ENCODE data around the gene SMOC2.

The SMOC2 gene

DNA sequence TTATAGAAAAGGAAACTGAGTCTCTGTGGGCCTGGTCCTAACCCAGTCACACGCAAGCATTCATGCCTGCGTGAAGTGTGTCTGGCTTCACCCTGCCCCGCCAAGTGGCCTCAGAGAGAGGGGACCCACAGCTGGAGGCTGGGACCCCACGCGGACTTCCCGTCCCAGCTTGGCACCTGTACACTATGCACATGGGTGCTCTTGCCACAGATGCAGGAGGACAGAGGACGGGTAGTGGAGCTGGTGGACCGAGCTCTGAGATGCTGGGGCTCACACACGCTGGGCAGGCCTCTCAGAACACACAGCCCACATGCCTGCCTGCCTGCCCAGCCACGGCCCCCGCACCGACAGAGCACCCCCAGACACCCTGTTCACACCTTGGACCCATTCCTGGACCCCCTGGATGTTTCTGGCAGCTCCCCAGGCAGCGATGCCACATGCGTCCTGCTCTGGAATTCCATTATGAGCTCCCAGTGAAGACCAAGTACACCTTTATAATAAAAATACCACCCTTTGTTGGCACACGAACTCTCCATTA, 24.9 kb upstream of the SMOC2 start:
- DNase-seq (ENCODE audit: low spot score) = no peak

DNA sequence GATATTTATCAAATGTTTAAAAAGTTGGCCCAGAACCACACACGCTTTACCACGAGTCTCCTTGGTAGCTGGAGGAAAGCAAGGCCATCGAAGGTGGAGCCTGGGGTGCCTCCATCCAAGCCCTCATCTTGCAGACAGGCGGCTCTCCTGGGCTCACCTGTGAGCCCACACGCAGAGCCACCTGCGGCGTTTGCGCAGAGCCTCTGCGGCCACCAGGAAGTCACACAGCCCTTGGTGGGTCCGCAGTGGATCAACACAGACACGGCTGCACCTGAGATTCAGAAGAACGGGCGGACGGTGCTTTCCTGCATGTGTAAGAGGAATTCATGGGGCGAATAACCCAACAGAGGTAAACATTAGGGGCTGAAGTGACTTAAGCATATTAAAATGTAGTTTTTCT, 24.5 kb upstream of the SMOC2 start:
- no peak for DNase-seq (ENCODE audit: low spot score)

DNA sequence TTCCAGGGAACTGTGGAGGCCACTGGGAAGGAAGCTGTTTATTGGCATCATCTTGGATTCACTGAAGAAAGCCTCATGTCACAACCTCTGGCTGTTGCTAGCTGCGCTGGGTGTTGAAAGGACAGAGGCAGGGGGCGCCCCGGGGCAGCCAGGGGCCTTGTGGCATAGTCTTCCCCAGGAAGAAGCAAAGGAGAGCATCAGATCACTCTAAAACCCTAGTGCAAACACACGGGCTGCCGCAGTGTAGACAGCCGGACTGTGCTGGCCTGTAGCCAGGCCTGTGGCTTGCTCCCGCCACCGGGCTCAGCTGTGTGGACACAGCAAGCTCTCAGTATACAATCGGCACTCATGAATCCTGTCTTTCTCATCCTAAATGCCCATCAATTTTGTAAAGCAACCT, 23.8 kb upstream of the SMOC2 start:
- no peak for DNase-seq (ENCODE audit: low spot score)

DNA sequence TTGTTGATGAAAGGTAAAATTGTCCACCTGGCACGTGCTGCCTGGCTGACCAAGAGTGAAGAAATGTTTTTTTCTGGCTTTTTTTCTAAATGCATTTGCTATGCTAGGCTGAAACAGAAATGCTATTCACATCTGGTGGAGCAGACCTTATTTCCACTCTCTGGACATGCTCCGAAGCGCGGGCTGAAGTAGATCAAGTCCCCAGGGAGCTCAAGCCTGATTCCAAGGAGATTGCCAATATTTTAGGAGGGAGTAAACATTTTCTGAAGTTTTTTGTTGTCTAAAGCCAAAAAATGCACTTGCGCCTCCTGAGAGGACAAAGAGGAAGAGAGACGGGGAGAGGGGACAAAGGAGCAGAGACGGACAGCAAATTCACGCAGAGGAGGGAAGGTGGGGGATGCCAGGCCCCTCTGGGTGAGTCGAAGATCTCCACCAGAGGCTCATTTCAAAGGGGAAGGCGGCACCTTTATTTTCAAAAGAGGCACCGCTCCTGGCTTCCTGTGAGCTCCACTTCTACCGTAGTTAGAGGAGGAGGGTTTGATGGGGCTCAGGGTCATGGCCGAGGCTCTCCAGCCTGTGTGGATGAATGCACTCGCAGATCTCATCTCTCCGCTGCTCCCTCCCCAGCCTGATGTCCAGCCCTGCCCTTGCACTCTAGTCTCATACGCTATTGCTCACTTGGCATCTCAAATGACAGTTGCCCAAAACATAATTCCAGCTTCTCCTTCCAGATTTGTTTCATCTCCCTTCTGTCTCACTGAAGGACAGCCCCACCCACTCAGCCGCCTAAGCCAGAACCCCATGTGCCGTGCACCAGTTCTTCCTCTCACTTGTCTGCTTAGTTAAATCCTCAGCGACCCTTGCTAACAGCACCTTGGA, 23.1 kb upstream of the SMOC2 start:
- no peak for DNase-seq (ENCODE audit: low spot score)

DNA sequence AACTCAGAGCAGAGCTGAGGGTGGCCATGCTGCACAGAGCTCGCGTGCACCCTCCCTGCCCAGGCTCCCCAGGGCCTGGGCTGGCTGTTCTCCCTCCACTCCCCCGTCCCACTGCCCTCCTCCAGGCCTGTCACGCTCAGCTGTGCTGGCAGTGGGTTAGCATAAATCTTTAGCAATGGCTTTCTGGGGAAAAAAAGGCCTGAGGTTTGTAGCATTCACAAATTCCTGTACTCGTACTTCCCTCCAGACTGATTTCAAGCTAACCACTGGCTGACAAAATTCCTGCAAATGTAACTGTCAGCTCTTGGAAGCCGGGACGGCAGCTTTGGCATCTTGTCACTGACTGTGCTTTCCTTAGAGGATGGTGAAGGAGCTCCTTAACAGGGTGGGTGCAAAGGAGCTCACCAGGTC, 22.3 kb upstream of the SMOC2 start:
- no peak for DNase-seq (ENCODE audit: low spot score)

DNA sequence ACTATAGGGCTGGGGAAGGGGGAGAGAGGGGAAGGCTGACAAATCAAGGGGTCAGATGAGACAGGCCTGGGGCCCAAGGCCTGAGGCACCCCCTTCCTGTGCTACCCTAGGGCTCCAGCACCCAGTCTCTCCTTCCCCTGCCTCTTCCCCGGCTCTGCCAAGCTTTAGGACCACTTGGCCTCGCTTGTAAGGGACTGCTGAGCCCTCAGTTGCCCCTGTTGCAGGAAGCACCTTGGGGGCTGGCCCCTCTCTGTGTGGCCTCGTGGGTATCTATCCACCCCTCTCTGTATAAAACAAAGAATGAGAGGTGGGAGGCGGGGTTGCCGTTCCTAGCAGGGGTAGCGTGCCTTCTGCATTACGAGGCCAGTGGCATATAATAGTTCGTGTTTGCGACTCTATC, 21.4 kb upstream of the SMOC2 start:
- DNase-seq (ENCODE audit: low spot score) = no peak

DNA sequence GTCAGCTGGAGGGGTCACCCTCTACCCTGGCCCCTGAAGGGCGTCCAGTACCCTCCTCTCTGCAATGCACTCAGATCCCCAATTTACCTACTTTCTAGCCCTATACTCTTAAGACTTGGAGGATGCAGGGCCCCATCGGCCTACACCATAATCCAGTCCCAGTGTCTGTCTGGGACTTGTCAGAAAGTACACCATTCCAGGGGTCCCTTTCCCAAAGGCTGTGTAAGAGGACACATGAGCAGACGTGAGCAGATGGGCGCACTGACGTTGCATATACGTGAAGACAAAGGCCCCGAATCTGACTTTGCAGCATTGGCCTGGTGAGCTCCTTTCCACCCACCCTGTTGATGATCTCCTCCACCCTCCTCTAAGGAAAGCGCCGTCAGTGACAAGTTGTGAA, 20.9 kb upstream of the SMOC2 start:
- no peak for DNase-seq (ENCODE audit: low spot score)

DNA sequence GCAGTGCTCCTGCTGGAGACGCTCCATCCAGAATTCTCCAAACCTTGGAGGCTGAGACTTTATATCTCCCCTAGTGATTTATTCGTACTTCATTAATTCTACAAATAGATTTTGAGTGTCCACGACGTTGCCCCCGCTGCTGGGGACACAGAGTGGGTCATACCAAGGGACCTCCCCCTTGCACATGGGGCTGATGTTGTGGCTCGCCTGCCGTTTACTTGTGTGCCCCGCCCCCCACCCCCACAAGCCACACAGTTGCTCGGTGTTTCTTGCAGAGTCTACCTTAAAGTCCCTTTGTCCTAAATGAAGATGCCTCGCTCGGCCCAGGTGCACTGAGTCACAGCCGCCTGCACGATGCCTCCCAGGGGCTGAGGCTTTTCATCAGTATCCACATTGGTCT, 20.3 kb upstream of the SMOC2 start:
- no peak for DNase-seq (ENCODE audit: low spot score)

DNA sequence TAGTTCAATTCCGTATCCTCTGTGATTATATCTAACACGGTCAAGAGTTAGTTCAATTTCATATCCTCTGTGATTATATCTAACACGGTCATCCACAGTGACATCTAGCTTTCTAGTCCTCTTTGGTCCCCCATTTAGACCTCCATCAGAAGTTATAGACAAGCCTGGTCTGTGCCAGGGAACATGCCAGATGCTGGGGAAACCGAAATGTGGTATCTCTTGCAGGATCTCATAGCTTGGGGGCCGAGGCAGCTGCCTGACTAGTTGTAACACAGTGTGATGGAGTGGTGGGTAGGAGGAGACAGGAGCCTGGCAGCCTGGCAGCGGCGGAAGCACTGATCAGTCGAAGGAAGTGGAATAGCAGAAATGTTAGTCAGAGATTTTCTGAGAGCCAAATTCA, 13.8 kb upstream of the SMOC2 start:
- DNase-seq (ENCODE audit: low spot score) = no peak

DNA sequence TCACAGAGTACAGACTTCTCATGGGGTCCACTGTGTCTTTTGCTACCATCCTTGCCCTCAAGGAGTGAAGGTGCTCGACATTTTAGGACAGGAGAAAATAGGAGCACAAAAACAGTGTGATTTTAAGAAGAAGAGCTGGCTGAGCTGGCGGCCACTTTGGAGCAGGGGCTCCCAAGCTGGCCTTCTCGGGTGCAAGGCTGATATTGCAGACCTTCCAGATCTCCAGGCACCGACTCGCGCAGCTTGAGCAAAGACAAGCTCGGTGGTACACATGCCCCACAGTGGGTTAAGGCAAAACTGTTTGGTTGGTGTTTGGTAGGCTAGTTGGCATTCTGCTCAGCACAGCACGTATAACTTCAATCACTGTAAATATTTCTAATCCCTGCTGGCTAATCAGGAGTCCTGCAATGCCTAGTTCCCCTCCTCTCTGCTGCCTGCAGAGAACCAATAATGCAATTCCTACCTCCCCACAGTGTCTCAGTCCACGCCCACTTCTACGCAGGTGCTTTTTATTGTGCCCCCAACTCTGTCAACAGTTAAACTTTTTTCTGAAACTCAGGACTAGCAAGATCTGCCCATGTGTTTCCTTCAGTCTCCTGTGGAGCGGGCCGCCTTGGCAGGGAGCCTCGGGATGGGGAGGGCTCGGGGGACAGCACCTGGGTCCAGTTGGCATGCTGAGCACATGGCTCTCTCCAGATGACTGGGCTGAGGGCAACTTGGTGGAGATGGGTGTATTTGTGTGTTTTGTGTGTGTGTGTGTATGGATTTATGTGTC, 12.7 kb upstream of the SMOC2 start:
- no peak for DNase-seq (ENCODE audit: low spot score)

DNA sequence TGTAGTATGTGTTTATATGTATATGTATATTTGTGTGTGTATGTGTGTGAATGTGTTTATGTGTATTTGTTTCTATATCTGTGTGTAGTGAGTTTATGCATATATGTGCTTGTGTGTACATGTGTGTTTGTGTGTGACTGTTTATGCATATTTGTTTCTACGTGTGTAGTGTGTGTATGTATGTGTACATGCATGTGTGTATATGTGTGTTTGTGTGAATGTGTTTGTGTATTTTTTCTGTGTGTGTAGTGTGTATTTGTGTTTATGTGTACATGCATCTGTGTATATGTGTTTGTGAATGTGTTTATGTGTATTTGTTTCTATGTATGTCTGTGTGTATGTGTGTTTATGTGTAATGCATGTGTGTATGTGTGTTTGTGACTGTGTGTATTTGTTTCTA, 12.1 kb upstream of the SMOC2 start:
- no peak for DNase-seq (ENCODE audit: low spot score)

DNA sequence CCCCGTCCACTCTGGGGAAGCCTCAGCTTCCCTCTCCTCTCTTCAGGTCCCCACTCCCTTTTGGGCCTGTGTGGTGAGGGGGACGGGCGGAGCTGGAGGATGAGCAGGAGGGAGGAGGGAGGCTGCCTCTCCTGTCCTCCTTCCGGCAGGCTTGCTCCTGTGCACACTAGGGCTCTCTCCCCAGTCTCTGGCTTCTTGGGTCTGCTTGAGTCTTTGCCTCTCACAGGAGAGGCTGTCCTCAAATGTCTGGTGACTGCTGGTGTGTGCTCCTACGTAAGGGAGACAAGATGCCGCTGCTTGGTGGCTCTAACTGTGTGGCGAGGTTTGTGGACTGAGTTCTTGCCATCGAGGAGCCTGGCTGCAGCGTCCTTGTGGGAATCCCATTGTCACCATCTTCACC, 8.8 kb upstream of the SMOC2 start:
- DNase-seq (ENCODE audit: low spot score) = no peak

DNA sequence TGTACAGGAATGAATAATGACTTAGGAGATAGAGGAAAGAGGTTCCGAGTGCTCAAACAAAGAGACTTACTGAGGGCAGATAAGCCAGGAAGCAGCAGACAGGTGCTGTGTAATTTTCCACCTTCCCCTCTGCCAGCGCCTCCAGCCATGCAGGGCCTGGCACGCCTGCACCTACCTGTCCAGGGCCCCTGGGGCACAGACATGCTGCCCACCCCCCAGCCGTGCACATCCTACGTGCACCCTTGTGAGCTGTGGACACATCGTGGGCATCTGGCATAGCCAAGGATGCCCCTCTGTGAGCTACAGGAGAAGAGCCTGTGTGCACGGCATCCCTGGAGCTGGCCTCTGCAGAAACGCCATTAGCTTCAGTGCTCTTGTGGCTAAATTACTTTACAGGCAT, 7.1 kb upstream of the SMOC2 start:
- no peak for DNase-seq (ENCODE audit: low spot score)

DNA sequence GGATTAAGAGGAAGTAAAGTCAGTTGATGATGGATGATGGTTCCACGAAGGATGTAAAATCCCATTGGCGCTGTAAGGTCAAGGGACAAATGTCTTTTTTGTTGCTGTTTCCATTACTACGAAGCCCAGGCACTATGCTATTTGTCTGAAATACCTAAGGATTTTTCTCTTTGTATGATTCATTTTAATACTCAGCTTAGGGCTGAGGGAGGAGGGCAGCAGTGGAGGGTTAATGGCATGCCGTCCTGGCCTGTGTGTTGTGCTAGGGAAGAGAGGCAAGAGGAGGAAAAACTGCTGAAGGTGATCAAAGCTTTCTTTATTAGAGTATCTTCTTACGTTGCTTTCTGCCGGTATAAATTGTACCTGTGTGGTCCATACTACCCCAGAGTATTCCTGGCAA, 6.5 kb upstream of the SMOC2 start:
- no peak for DNase-seq (ENCODE audit: low spot score)

DNA sequence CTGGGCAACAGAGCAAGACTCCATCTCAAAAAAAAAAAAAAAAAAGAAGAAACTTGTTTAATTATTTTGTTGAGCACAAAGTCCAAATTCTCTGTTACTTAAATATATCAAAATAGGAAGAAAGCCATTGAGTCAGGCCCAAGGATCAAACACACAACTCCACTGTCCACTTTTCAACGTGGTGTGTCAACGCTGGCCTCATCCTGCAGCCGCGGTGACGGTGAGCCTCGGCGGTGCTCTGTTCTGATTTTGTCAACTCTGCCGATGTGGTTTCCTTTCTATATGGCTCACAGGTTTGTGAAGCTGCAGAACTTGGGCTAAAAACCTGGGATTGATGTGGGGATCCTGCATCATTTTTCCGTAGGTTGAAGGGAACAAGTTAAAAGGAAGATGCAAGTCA, 3.2 kb upstream of the SMOC2 start:
- no peak for DNase-seq (ENCODE audit: low spot score)

DNA sequence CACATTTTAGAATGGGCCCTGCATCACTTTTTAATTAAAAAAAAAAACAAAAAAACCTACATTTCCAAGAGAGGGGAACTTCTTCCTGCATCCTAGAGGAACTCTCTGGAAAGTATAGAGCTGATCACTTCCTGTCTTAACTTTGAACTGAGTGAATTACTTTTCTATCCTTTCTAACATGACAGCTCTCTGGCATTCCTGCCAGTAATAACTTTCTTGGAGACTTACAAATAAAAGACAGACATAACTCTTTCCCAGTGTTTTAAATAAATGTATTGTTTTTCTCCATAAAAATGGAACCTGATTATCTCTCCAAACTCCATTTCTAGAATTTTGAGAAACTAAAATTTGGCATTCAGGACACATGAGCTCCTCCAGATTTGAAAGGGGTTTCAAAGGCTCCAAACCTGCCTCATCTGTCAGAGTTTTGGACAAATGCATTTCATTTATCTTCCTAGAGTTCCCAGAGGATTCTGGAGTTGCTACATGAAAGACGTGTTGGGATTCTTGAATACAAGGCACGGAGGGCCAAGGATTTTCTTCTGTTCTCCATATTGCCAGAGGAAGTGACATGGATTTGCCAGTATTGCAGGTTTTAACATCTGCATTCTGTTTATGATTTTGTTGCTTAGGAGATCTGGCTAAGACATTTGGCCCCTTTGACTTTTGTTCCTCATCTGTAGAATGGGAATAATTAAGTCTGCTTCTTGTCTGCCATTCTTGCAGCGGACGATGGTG, 2.0 kb upstream of the SMOC2 start:
- DNase-seq (ENCODE audit: low spot score) = no peak

DNA sequence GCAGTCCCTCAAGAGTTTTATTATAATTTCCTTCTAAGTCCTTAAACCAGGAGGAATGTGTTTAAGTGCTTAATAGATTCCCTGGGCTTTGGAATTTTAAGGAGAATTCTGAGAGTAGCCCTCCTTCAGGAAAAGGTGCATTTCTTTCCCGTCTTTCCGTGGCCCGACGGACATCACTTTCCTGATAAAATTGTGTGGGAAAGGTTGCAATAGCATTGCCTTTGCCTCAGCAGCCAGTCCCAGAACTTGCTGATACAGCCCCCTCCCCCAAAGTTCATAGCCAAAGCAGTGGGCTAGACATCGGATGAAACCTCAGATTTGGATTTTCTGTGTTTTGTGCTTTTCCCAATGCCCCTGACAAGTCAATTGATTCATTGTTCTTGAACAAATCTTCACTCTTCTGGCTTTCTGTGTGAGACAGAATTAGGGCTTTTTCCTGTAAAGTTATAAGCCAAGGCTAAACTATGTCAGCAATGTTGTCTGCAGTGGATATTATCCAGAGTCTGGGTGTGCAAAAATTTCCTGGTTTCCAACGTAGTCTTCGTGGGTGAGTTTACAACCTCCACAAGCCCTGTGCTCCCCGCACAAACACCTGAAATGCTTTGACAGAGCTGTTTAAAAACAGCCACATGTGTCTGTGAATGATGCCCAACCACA, 1.1 kb upstream of the SMOC2 start:
- DNase-seq (ENCODE audit: low spot score) = no peak

DNA sequence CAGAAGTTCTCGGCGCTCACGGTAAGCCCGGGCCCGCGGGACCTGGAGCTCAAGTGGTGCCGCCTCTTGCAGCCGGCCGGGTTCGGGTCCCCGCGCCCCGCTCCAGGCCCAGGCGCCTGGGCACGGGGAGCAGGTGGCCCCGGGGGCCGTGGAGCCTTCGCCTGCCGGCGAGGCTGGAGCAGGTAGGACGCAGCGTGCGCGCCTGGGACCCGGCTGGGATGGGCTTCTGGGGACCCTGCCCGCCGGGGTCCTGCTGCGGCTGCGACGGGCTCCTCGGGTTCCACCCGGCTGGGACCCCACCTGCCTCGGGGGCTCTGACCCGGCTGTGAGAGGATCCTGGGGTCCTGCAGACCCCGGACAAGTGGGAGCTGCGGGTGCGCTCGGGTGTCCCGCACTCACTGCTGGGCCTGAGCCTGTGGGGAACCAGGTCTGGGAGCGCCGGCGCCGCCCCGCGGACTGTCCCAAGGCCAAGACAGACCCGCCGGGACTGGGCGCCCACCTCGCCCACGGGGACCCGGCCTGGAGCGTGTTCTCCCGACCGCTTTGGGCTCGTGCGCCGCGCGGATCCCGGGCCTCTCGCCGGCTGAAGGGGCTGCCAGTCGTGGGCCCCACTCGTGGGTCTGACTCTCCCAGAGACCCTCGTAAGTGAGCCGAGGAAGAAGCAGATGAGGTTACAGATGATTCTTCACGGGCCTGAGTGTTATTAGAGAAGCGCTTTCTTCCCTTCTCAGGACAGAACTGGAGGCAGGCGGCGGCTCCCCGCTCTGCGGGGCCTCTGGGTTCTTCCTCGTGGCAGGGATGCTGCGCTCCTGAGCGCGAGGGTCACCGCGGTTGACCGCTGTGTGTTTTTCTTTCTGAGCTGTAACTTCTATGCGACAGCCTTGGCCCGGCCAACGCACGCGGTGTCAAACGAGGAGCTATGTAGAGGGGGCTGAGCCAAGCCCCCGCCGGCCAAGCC, 729 bp downstream of the SMOC2 start:
- DNase-seq (ENCODE audit: low spot score) = no peak

DNA sequence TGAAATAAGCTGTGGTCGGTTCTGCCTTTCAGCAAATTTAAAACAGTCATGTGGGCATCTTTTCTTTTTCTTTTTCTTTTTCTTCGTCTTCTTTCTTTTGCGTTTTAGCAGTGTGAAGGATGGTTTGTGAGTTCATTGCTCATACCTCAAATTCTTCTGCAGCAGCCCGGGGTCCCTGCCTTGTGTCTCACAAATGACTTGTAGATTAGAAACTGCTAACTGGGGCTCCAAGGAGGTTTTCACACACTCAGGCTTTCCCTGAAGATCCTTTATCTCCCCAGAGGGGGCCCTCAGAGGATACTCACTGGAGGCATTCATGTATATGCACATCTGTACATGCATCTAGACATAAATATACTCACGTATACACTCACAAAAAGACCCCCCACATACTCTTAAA, 1.7 kb downstream of the SMOC2 start:
- DNase-seq (ENCODE audit: low spot score) = no peak

DNA sequence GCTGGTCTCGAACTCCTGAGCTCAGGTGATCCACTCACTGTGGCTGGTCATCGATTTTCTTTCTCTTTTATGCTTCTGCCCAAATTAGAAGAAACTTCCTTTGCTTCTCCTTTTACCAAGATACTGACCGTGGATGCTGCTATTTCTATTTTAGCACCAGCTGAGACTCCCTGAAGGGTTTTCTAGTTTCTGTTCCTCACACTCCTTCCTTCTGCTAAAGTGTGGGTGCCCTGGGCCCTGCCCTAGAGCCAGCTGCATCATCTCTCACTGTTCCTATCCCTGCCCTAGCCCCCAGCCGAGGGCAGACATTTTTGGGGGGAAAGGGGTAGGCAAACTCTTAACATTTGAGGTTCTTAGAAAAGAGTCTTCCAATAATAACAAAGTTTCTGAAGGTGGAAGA, 6.3 kb downstream of the SMOC2 start:
- DNase-seq (ENCODE audit: low spot score) = no peak

DNA sequence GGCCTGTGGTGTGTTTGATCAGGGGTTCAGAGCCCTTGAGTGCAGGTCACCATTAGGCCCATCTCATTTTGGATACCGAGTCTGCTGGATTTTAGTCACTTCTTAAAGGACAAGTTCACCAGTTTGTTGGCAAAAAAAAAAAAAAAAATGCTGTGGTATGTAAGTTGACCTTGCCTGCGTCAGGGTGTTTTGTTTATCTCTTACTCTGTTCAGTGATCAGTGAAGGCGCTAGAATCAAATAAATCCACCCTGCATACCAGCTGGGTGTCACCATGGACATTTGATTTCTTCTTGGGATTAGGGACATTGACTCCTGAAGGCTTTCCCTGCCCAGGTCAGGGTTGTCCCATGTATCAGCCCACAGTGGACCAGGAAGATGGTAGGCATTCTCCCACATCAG, 6.7 kb downstream of the SMOC2 start:
- DNase-seq (ENCODE audit: low spot score) = no peak
